ENCODE results near the gene ANKMY1. TPM values are rescaled to one million over a fixed set of nuclear protein-coding genes. Genes with fewer than 3 reads are reported as not detected.

Gene ANKMY1
- total RNA-seq, 4 donors from 2014 or later: 9.1 to 10.9 (median 10.2) TPM

DNA sequence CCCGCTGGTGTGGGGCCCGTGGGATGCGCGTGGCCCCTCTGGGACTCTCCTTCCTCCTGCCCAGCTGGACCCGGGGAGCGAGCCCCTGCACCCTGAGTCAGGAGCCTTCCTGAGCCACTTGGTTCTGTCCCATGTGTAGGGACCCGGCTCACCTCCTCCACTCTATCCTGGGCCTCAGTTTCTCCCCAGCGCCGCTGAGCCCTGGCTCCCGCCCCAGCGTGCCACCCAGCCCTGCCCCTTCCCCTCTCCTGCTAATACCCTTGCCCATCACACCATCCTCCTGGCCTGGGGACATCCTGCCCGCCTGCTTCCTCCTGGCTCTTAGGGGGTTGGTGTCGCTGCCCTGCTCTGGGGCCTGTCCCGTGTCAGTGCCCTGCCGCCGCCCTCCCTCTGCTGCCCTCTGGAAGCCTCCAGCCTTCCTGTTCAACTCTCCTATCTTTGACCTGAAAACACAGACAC is 97.5 kb downstream of the ANKMY1 start:
- TF ChIP-seq EP300 (IDR thresholded peaks at IDR 0.05) (no peak), POLR2A (IDR thresholded peaks at IDR 0.05; ENCODE audit: low read depth) (no peak), POLR2AphosphoS5 (IDR thresholded peaks at IDR 0.05) (no peak)
- TF ChIP-seq, protein P1, sequence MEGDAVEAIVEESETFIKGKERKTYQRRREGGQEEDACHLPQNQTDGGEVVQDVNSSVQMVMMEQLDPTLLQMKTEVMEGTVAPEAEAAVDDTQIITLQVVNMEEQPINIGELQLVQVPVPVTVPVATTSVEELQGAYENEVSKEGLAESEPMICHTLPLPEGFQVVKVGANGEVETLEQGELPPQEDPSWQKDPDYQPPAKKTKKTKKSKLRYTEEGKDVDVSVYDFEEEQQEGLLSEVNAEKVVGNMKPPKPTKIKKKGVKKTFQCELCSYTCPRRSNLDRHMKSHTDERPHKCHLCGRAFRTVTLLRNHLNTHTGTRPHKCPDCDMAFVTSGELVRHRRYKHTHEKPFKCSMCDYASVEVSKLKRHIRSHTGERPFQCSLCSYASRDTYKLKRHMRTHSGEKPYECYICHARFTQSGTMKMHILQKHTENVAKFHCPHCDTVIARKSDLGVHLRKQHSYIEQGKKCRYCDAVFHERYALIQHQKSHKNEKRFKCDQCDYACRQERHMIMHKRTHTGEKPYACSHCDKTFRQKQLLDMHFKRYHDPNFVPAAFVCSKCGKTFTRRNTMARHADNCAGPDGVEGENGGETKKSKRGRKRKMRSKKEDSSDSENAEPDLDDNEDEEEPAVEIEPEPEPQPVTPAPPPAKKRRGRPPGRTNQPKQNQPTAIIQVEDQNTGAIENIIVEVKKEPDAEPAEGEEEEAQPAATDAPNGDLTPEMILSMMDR (IDR thresholded peaks at IDR 0.05): no peak
- Histone ChIP-seq H3K4me3 (no peak overlapping the region), H3K9me3 (no peaks in the 10 kb centered on the region), H3K36me3 (peaks cover 7 to 60% (median 34%) of the 10 kb centered on the region in 4 donors), H3K27ac (replicated peaks in 1 of 4) (no peak overlapping the region), H3K27me3 (peaks cover 0 to 12% (median 0%) of the 10 kb centered on the region in 4 donors), H3K4me1 (peaks cover 6 to 20% (median 12%) of the 10 kb centered on the region in 4 donors)
- DNase-seq (ENCODE audit: extremely low spot score): no peak
- intact Hi-C loops (cut with DNase I): no loop called here
- WGBS: 91% methylated on average over 8 of the region's 16 CpGs

DNA sequence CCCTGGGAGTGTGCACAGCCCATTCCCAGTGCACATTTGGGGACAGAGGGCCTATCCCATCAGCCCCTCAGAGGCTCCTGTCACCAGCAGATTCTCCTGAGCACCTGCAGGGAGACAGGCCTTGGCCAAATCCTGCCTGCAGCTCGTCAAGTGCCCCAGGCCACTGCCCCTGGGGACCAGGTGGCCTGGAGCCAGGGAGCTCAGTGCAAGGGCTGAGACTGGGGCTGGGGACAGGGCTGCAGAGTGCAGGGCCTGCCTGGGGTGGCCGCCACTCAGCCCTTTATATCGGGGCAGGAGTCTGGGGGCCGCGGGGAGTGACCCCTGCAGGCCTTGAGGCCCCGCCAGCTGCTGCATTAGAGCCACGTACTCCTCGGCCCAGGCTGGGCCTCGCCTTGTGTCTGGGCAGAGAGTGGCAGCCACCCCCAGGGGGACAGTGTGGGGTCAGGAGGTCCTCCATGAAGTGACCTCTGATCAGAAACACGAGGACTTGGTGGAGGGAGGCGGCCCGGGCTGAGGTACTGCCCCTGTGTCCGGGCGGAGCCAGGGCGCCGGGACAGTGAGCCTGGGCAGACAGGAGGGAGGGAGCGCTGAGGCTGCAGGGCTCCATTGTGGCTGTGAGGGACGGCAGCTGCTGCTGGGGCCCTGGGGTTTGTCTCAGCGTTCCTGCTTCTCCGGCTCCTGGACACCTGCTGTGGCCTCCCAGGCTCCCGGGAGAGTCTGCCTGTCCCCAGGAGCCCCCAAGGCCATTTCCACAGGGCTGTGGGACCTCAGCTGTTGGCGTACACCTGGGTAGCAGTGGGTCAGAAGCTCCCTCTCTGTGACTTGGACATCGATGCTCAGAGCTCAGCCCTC is 98.2 kb downstream of the ANKMY1 start:
- Histone ChIP-seq H3K9me3 (no peaks in the 10 kb centered on the region), H3K36me3 (peaks cover 7 to 54% (median 29%) of the 10 kb centered on the region in 4 donors), H3K4me1 (peaks cover 11 to 27% (median 18%) of the 10 kb centered on the region in 4 donors), H3K4me3 (no peak overlapping the region), H3K27ac (replicated peaks in 1 of 4) (no peak overlapping the region), H3K27me3 (peaks cover 0 to 12% (median 0%) of the 10 kb centered on the region in 4 donors)
- intact Hi-C loops (cut with DNase I): no loop called here
- DNase-seq (ENCODE audit: extremely low spot score): no peak
- TF ChIP-seq EP300 (IDR thresholded peaks at IDR 0.05): no peak
- no peak for TF ChIP-seq POLR2AphosphoS5 (IDR thresholded peaks at IDR 0.05)
- TF ChIP-seq, protein P1 (IDR thresholded peaks at IDR 0.05): no peak
- TF ChIP-seq POLR2A (IDR thresholded peaks at IDR 0.05; ENCODE audit: low read depth): no peak
- 66% methylated on average over 4 of the region's 23 CpGs for WGBS

DNA sequence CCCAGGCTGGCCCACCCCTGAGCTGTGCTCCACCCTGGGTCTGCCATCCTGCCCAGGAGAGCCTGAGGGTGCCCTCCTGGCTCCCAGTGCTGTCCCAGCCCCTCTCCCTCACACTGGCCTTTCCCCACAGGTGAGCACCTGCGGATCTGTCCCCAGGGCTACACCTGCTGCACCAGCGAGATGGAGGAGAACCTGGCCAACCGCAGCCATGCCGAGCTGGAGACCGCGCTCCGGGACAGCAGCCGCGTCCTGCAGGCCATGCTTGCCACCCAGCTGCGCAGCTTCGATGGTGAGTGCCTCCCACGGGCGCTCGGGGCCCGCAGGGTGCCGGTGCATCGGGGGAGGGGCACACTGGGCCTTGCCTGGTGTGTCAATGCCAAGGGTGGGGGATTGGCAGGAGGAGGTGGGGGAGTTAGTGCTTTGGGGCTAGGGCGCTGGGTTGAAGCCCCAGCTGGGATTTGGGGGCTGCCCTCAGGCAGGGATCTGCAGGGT is 98.8 kb downstream of the ANKMY1 start:
- peaks cover 11 to 33% (median 24%) of the 10 kb centered on the region in 4 donors for H3K4me1 ChIP-seq
- H3K4me3 ChIP-seq: no peak overlapping the region
- H3K36me3 ChIP-seq: peaks cover 7 to 47% (median 23%) of the 10 kb centered on the region in 4 donors
- intact Hi-C loops (cut with DNase I): no loop called here
- TF ChIP-seq EP300 (IDR thresholded peaks at IDR 0.05): no peak
- TF ChIP-seq POLR2A (IDR thresholded peaks at IDR 0.05; ENCODE audit: low read depth): no peak
- TF ChIP-seq, protein P1 (IDR thresholded peaks at IDR 0.05): no peak
- TF ChIP-seq POLR2AphosphoS5 (IDR thresholded peaks at IDR 0.05): no peak
- WGBS: 96% methylated on average over 11 of the region's 18 CpGs
- H3K27me3 ChIP-seq: peaks cover 0 to 17% (median 0%) of the 10 kb centered on the region in 4 donors
- no peak for DNase-seq (ENCODE audit: extremely low spot score)
- no peak overlapping the region for H3K27ac ChIP-seq (replicated peaks in 1 of 4)
- H3K9me3 ChIP-seq: no peaks in the 10 kb centered on the region

DNA sequence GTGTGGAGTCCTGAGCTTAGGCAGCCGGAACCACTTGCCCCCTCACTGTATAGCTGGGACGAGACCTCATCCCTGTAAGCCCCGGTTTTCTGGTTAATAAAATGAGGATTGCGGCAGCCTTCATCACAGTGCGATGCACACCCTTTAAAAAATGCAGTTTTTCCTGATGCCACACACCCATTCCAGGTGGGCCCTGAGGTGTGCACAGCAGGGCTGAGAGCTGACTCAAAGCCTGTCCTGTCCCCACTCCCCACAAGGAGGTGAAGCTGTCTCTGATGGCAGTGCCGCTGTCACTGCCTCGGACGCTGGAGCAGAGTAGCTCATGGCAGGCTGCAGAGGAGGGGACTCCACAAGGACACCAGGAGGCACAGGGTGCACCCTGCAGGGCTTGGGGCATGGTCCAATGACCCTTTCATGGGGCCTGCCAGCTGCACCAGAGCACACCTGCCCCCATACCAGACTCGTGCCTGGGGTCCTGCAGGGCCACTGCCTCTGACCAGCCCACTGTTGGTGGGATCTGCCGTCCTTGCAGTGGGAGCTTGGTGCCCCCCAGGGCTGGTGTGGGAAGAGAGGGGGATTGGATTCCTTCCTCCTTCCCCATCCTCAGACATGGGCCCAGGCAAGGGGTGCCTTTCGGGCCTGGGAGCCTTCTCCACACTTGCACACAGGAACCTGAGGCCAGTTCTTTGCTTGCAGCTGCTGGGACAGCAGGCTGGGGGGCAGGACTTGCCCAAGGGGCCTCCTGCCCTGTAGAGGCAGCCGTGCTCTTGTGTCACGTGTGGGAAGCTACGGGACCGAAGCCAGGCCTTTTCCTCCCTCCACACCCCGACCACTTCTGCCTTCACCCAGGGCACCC is 99.5 kb downstream of the ANKMY1 start:
- Histone ChIP-seq H3K9me3 (no peaks in the 10 kb centered on the region), H3K27me3 (peaks cover 0 to 24% (median 0%) of the 10 kb centered on the region in 4 donors), H3K27ac (replicated peaks in 1 of 4) (no peak overlapping the region), H3K4me3 (no peak overlapping the region), H3K36me3 (peaks cover 5 to 40% (median 17%) of the 10 kb centered on the region in 4 donors), H3K4me1 (peaks cover 15 to 40% (median 30%) of the 10 kb centered on the region in 4 donors)
- WGBS: 76% methylated on average over 11 of the region's 16 CpGs
- intact Hi-C loops (cut with DNase I): no loop called here
- TF ChIP-seq POLR2A (IDR thresholded peaks at IDR 0.05; ENCODE audit: low read depth): no peak
- TF ChIP-seq, protein P1 (IDR thresholded peaks at IDR 0.05): no peak
- TF ChIP-seq EP300 (IDR thresholded peaks at IDR 0.05): no peak
- TF ChIP-seq POLR2AphosphoS5 (IDR thresholded peaks at IDR 0.05): no peak
- DNase-seq (ENCODE audit: extremely low spot score): no peak
